HepG2 (cell line): ENCODE measurements around the gene RANGRF. TPM values are rescaled to one million over a fixed set of nuclear protein-coding genes. Genes with fewer than 3 reads are reported as not detected.

Source experiments
- HIVEP1 ChIP-seq: sonication (generic); formaldehyde crosslinking; IDR thresholded peaks from 2 replicates; pipeline ENCODE4 v1.4.0; 2020; ENCODE audit warnings: mild to moderate bottlenecking, missing genetic modification reagents
- IRX3 ChIP-seq: sonication (generic); formaldehyde crosslinking; IDR thresholded peaks from 2 replicates; pipeline ENCODE4 v1.8.1; 2023; ENCODE audit warnings: mild to moderate bottlenecking, low read depth, missing genetic modification reagents, borderline replicate concordance
- POLR2AphosphoS5 ChIP-seq: IDR thresholded peaks from 2 replicates; pipeline ENCODE4 v1.6.1; 2012; ENCODE audit warnings: low read depth, low read length
- RFX3 ChIP-seq: IDR thresholded peaks from 2 replicates; pipeline ENCODE4 v1.6.1; 2016; ENCODE audit warnings: missing biosample characterization, missing genetic modification reagents
- SATB2 ChIP-seq: sonication (generic); formaldehyde crosslinking; IDR thresholded peaks from 2 replicates; pipeline ENCODE4 v1.5.0; 2020; ENCODE audit warnings: missing genetic modification reagents
- SRSF1 ChIP-seq: fragments of 200-400 bp; formaldehyde crosslinking; optimal IDR thresholded peaks from 2 replicates; pipeline ENCODE3; 2017; ENCODE audit warnings: mild to moderate bottlenecking, low read depth, low read length, moderate library complexity
- SRSF4 ChIP-seq: fragments of 200-400 bp; formaldehyde crosslinking; IDR thresholded peaks from one replicate; pipeline ENCODE4 v1.6.1; 2018; ENCODE audit warnings: mild to moderate bottlenecking, low read depth, low read length, moderate library complexity; ENCODE audit not compliant: poor library complexity, severe bottlenecking
- SSRP1 ChIP-seq: IDR thresholded peaks from 2 replicates; pipeline ENCODE4 v1.6.1; 2016; ENCODE audit warnings: control low read depth
- TBX3 ChIP-seq: fragments of 450-650 bp; IDR thresholded peaks from 2 replicates; pipeline ENCODE4 v1.6.1; 2017; ENCODE audit warnings: antibody characterized with exemption, mild to moderate bottlenecking, inconsistent platforms, borderline replicate concordance
- TP53 ChIP-seq: sonication (generic); formaldehyde crosslinking; conservative IDR thresholded peaks from 2 replicates; pipeline ENCODE4 v1.4.0; 2020; ENCODE audit warnings: missing genetic modification reagents
- ZFP36 ChIP-seq: fragments of 150-350 bp; IDR thresholded peaks from 2 replicates; pipeline ENCODE4 v1.6.1; 2018; ENCODE audit warnings: borderline replicate concordance, low read length, low read depth; ENCODE audit not compliant: partially characterized antibody
- ZFP36L2 ChIP-seq: sonication (generic); formaldehyde crosslinking; IDR thresholded peaks from 2 replicates; pipeline ENCODE4 v1.4.0; 2020; ENCODE audit warnings: missing genetic modification reagents
- ZNF20 ChIP-seq: sonication (generic); formaldehyde crosslinking; IDR thresholded peaks from 2 replicates; pipeline ENCODE4 v1.4.0; 2020; ENCODE audit warnings: mild to moderate bottlenecking, moderate library complexity, missing genetic modification reagents
- ZNF589 ChIP-seq: sonication (generic); formaldehyde crosslinking; conservative IDR thresholded peaks from 2 replicates; pipeline ENCODE4 v1.8.0; 2022; ENCODE audit warnings: mild to moderate bottlenecking, moderate library complexity, missing genetic modification reagents
- ZNF776 ChIP-seq: sonication (generic); formaldehyde crosslinking; IDR thresholded peaks from 2 replicates; pipeline ENCODE4 v1.4.0; 2020; ENCODE audit warnings: mild to moderate bottlenecking, missing genetic modification reagents
- polyA plus RNA-seq, 8 experiments: library from polyadenylated mRNA; depleted of rRNA in 3 of 8; stranded (reverse) in 7 of 8; unstranded in 1 of 8; fragments of >200 nt; fragmentation: Illumina TruSeq in 4 of 8; extraction: Trizol in 4 of 8; gene quantifications; 2 replicates each; pipeline versions ENCODE4 v1.2.1 to v1.2.3, GENCODE V29; 2011 to 2016; ENCODE audit warnings: low read depth in 4 of 8, missing spikeins in 1 of 8, mixed read lengths in 1 of 8; ENCODE audit not compliant: insufficient read depth in 1 of 8
- total RNA-seq, 5 experiments: library from RNA; depleted of rRNA; stranded (reverse); fragments of >200 nt; fragmentation: Illumina TruSeq; extraction: Trizol; gene quantifications; 2 replicates each; pipeline ENCODE4 v1.2.3, GENCODE V29; 2016; ENCODE audit warnings: low read depth in 1 of 5
- TF ChIP-seq, protein P1 (sequence below), 2 experiments: fragments of 450-650 bp in 1 of 2; sonication (generic) in 1 of 2; formaldehyde crosslinking in 1 of 2; IDR thresholded peaks; 2 replicates each; pipeline versions ENCODE4 v1.6.1 to v1.8.0; 2016 to 2022; ENCODE audit warnings: antibody characterized with exemption in 1 of 2, mild to moderate bottlenecking in 1 of 2, missing genetic modification reagents in 1 of 2

The RANGRF gene
- total and polyA plus RNA-seq, 2 of the 13 experiments (the other 11 are each of a cell fraction or from before 2014, with no cell fraction given), result 18.6 to 40.7 TPM

DNA sequence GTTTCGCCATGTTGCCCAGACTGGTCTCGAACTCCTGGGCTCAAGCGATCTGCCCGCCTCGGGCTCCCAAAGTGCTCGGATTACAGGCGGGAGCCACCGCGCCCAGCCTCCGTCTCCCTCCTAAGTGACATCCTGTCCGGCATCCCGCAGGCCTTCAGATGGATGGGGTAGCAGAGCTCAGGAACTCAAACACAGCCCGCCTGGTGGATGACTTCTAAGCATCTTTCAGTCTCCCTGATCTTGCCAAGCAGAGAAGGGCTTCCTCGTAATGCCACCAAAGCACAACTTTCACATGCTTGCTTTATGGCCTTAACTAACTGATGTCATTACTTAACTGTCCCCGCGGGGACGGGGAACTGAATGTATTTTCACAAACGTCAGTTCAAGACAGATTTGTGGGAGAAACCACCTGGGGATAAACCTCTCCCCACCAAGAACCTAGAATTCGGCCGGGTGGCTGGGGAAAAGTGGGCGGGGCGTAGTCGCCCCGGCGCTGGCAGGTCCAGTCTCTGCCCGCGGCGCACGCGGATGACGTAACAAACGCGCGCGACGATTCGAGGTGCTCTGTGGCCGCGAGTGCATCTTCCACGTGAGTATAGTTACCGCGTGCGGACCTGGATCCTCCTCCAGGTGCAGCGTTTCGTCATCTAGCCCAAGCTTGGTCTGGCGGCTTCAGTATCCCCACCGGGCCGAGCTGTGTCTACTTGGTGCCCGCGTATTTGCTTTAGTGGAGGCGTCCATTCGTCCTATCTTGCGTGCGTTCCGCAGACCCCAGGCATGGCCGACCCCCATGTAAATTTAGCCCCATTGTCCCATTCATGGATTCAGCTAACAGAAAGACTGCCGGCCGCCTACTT lies 39.5 kb upstream of the RANGRF start, which contains the start of gene PFAS (continued):
- TF ChIP-seq SRSF1 (no peak), IRX3 (CRISPR knock-in tag) (no peak), TBX3 (no peak; the same call in 1 of the 2 replicates), ZNF589 (CRISPR knock-in tag) (0 out of 2 replicates have a peak, but pooled peaks have one; percentile 60), SATB2 (no peak), HIVEP1 (no peak), POLR2AphosphoS5 (peak; percentile 90), ZFP36 (no peak), TP53 (CRISPR knock-in tag) (no peak), ZNF20 (no peak), SRSF4 (no peak), ZNF776 (CRISPR knock-in tag) (no peak), SSRP1 (CRISPR knock-in tag) (no peak), RFX3 (CRISPR knock-in tag) (no peak), ZFP36L2 (CRISPR knock-in tag) (no peak)
- TF ChIP-seq, protein P1, sequence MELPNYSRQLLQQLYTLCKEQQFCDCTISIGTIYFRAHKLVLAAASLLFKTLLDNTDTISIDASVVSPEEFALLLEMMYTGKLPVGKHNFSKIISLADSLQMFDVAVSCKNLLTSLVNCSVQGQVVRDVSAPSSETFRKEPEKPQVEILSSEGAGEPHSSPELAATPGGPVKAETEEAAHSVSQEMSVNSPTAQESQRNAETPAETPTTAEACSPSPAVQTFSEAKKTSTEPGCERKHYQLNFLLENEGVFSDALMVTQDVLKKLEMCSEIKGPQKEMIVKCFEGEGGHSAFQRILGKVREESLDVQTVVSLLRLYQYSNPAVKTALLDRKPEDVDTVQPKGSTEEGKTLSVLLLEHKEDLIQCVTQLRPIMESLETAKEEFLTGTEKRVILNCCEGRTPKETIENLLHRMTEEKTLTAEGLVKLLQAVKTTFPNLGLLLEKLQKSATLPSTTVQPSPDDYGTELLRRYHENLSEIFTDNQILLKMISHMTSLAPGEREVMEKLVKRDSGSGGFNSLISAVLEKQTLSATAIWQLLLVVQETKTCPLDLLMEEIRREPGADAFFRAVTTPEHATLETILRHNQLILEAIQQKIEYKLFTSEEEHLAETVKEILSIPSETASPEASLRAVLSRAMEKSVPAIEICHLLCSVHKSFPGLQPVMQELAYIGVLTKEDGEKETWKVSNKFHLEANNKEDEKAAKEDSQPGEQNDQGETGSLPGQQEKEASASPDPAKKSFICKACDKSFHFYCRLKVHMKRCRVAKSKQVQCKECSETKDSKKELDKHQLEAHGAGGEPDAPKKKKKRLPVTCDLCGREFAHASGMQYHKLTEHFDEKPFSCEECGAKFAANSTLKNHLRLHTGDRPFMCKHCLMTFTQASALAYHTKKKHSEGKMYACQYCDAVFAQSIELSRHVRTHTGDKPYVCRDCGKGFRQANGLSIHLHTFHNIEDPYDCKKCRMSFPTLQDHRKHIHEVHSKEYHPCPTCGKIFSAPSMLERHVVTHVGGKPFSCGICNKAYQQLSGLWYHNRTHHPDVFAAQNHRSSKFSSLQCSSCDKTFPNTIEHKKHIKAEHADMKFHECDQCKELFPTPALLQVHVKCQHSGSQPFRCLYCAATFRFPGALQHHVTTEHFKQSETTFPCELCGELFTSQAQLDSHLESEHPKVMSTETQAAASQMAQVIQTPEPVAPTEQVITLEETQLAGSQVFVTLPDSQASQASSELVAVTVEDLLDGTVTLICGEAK (IDR thresholded peaks at IDR 0.05), result no peak
- TF ChIP-seq, protein P1 (CRISPR knock-in tag; IDR thresholded peaks at IDR 0.05), result peak; percentile 70; the same call in 1 of the 2 replicates
